ENCODE data around the gene CLSTN2.

The CLSTN2 gene

GRCh38 chr3:140358686-140359085 is 423.7 kb downstream of the CLSTN2 start:
- DNase-seq, result no peak

- DNase-seq, result no peak
These were observed 424.4 kb downstream of the CLSTN2 start for GRCh38 chr3:140359233-140359995.

- no peak for DNase-seq
These were observed 425.3 kb downstream of the CLSTN2 start for GRCh38 chr3:140360332-140360731.

- no peak for DNase-seq
These were observed 428.8 kb downstream of the CLSTN2 start for GRCh38 chr3:140363801-140364200.

- DNase-seq, result no peak
These were observed 431.1 kb downstream of the CLSTN2 start for GRCh38 chr3:140365872-140366697.

- no peak for DNase-seq
These were observed 433.3 kb downstream of the CLSTN2 start for GRCh38 chr3:140368223-140368811.

GRCh38 chr3:140370686-140371085 is 435.7 kb downstream of the CLSTN2 start:
- no peak for DNase-seq

- DNase-seq, result no peak
These were observed 438.2 kb downstream of the CLSTN2 start for GRCh38 chr3:140373234-140373633.

GRCh38 chr3:140375002-140375401 is 440.0 kb downstream of the CLSTN2 start:
- DNase-seq, result no peak

GRCh38 chr3:140376136-140376889 is 441.3 kb downstream of the CLSTN2 start:
- DNase-seq, result no peak

GRCh38 chr3:140377644-140378043 is 442.7 kb downstream of the CLSTN2 start:
- DNase-seq, result no peak

GRCh38 chr3:140378571-140379340 is 443.8 kb downstream of the CLSTN2 start:
- DNase-seq, result no peak

GRCh38 chr3:140384028-140384771 is 449.2 kb downstream of the CLSTN2 start:
- no peak for DNase-seq

- no peak for DNase-seq
These were observed 449.9 kb downstream of the CLSTN2 start for GRCh38 chr3:140384876-140385275.

GRCh38 chr3:140386357-140387100 is 451.5 kb downstream of the CLSTN2 start:
- no peak for DNase-seq

GRCh38 chr3:140387244-140387643 is 452.3 kb downstream of the CLSTN2 start:
- DNase-seq, result no peak

GRCh38 chr3:140388202-140388922 is 453.4 kb downstream of the CLSTN2 start:
- DNase-seq, result no peak

- DNase-seq, result no peak
These were observed 456.1 kb downstream of the CLSTN2 start for GRCh38 chr3:140391061-140391460.

- no peak for DNase-seq
These were observed 459.6 kb downstream of the CLSTN2 start for GRCh38 chr3:140394488-140395133.

Data from CD4-positive, alpha-beta T cell treated with Interleukin-10 for 1 hour (primary cell).